Activated naive CD4-positive, alpha-beta T cell treated with anti-CD3 and anti-CD28 coated beads, Interleukin-2, amount 10 ng/mL, durations not matched to agents 7 days and 5 days (primary cell): ENCODE results near the gene RABL6.

ENCODE experiments used
- CTCF ChIA-PET: fragments of 350-600 bp; sonication (Branson Sonifier 250); formaldehyde crosslinking; loops from one replicate; lab custom pipeline; 2021; ENCODE audit warnings: antibody characterized with exemption; lab: Charles Lee
- DNase-seq: peaks from one replicate; pipeline ENCODE4 v3.0.0-alpha.2; 2020
- H3K27ac Mint-ChIP-seq: one replicate; pipeline ENCODE4 v1.8.0; 2021; ENCODE audit warnings: mild to moderate bottlenecking, moderate library complexity, mixed read lengths
- H3K27me3 Mint-ChIP-seq: one replicate; pipeline ENCODE4 v1.8.0; 2021; ENCODE audit warnings: mild to moderate bottlenecking, mixed read lengths
- H3K36me3 Mint-ChIP-seq: one replicate; pipeline ENCODE4 v1.8.0; 2021; ENCODE audit warnings: mixed read lengths
- H3K4me1 Mint-ChIP-seq: one replicate; pipeline ENCODE4 v1.8.0; 2021; ENCODE audit warnings: mixed read lengths
- H3K4me3 Mint-ChIP-seq: one replicate; pipeline ENCODE4 v1.8.0; 2021; ENCODE audit warnings: mild to moderate bottlenecking, moderate library complexity, mixed read lengths
- H3K9me3 Mint-ChIP-seq: one replicate; pipeline ENCODE4 v1.8.0; 2021; ENCODE audit warnings: mixed read lengths

Gene RABL6

DNA sequence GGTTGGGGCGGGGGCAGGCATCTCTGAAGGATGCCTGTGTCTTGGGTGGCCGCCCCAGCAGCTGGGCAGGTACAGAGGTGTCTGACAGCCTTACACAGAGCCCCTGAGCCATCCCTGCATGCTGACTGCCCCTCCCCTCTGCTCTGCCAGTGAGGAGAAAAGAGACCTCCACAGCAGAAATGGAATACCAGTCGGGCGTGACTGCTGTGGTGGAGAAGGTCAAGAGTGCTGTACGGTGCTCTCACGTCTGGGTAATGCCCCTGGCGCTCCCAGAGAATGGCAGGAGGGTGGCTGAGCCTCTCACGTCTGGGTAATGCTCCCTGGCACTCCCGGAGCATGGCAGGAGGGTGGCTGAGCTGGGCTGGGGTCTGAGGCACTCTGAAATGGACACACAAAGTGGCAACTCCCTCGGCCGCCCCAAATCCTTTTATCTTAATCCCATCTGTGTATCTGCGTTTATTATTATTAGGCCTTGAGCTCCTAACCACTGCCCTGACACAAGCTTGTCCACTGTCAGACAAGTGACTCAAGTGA is 2.5 kb upstream of the RABL6 start:
- H3K4me3 Mint-ChIP-seq: peak overlapping the region; percentile 54
- H3K36me3 Mint-ChIP-seq: peaks cover 14% of the 10 kb centered on the region
- peaks cover 50% of the 10 kb centered on the region for H3K4me1 Mint-ChIP-seq
- CTCF ChIA-PET: interaction anchor here (6.7 kb wide), 1 partner anchor 12 kb away, joined by 29 read pairs; no protein-coding TSS in a partner anchor
- H3K27me3 Mint-ChIP-seq: peaks cover 24% of the 10 kb centered on the region
- H3K27ac Mint-ChIP-seq: no peak overlapping the region
- no peak for DNase-seq
- no peaks in the 10 kb centered on the region for H3K9me3 Mint-ChIP-seq

DNA sequence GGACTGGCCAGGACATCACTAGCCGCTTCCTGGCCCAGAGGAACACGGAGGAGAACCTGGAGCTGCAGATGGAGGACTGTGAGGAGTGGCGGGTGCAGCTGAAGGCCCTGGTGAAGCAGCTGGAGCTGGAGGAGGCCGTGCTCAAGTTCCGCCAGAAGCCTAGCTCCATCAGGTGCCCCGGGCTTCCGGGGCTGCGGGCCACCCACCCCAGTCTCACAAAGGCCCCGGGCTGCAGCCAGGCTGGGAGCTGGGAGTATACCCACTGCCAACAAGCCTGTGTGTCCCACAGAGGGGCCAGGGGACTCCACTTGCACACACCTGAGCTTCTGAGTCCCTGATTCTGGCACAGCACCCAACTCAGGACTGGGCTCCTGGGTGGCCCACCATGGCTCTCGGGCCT is 1.7 kb upstream of the RABL6 start:
- H3K9me3 Mint-ChIP-seq: no peaks in the 10 kb centered on the region
- CTCF ChIA-PET: interaction anchor here (6.7 kb wide), 1 partner anchor 13 kb away, joined by 29 read pairs; no protein-coding TSS in a partner anchor
- peak overlapping the region; percentile 86 for H3K4me3 Mint-ChIP-seq

DNA sequence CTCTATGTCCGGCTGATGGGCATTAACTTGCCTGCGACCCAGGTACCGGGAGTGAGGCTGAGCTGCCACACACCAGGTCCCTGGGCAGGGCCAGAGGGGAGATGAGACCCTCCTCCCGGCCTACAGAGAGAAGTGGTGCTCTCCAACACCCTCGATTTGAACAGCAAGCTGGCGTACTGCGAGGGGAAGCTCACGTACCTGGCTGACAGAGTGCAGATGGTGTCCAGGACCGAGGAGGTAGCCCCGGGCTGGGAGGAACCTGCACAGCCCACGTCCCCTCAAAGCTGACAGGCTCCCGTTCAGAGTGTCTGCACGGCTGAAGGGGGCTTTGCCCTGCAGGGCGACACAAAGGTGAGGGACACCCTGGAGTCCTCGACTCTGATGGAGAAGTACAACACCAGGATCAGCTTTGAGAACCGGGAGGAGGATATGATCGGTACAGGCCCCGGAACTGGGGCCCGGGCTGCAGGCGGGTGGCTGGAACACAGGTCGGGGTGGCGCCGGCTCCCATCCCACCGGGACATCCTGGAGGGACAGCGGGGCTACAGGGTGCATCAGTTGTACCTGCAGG is 1.0 kb upstream of the RABL6 start:
- CTCF ChIA-PET: interaction anchor here (6.7 kb wide), 1 partner anchor 13 kb away, joined by 29 read pairs; no protein-coding TSS in a partner anchor
- Mint-ChIP-seq H3K27ac (peak overlapping the region; percentile 85), H3K9me3 (no peaks in the 10 kb centered on the region), H3K4me3 (peak overlapping the region; percentile 86), H3K4me1 (peaks cover 50% of the 10 kb centered on the region), H3K36me3 (peaks cover 17% of the 10 kb centered on the region), H3K27me3 (peaks cover 9% of the 10 kb centered on the region)
- DNase-seq: no peak

More for the DNA sequence above, 1.7 kb upstream of the RABL6 start:
- Mint-ChIP-seq H3K4me1 (peaks cover 50% of the 10 kb centered on the region), H3K36me3 (peaks cover 17% of the 10 kb centered on the region), H3K27me3 (peaks cover 16% of the 10 kb centered on the region), H3K27ac (no peak overlapping the region)
- no peak for DNase-seq

DNA sequence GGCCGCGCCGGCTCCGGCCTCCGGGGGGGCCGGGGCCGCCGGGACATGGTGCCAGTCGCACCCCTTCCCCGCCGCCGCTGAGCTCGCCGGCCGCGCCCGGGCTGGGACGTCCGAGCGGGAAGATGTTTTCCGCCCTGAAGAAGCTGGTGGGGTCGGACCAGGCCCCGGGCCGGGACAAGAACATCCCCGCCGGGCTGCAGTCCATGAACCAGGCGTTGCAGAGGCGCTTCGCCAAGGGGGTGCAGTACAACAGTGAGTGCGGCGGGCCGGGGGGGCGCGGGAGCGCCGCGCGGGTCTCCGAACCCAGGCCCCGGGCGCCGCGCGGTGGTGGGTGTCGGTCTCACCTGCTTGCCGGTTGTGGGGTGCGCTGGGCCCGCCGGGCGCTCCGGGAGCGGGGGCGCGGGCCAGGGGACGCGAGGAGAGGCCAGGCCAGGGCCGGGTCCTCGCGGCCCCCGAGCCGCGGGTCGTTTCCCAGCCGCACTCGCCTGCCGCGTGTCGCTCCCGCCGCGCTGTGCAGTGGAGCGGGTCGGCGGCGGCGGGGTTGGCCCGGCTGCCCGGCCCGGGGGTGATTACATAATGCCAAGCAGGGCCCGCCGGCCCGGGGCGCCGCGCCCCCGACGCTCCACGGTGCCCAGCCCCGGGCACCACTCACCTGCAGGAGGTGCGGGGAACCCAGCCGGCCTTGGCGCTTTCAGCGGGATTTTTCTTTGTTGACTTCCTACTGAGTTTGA is 492 bp downstream of the RABL6 start:
- CTCF ChIA-PET: interaction anchor here (1.3 to 6.7 kb wide), 3 partner anchors 15 to 34 kb away, joined by 3 to 29 read pairs (median 15); partner anchors contain the start of gene AJM1
- Mint-ChIP-seq H3K4me3 (peak overlapping the region; percentile 75), H3K4me1 (peaks cover 60% of the 10 kb centered on the region), H3K36me3 (peaks cover 24% of the 10 kb centered on the region), H3K9me3 (no peaks in the 10 kb centered on the region), H3K27me3 (no peaks in the 10 kb centered on the region), H3K27ac (peak overlapping the region; percentile 72)
- peak; percentile 60 for DNase-seq

DNA sequence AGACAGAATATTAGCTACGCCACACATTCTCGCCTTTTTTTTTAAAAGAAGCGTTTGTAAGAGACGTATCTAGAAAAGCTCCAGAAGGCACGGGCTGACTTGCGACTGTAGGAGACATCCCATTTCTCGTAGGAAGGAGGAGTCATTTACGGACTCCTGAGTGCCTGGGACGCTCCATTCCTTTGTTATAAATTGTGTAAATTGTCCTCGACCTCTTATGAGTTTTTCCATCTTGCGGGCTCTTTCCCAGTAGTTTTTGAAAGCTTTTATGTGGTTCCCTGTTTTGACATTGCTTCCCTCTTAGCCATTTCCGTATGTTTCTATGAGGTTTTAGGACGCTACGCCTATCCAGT is 1.0 kb downstream of the RABL6 start:
- Mint-ChIP-seq H3K9me3 (no peaks in the 10 kb centered on the region), H3K4me3 (peak overlapping the region; percentile 66), H3K27me3 (no peaks in the 10 kb centered on the region), H3K4me1 (peaks cover 65% of the 10 kb centered on the region), H3K27ac (peak overlapping the region; percentile 50), H3K36me3 (peaks cover 29% of the 10 kb centered on the region)
- no peak for DNase-seq
- CTCF ChIA-PET: interaction anchor here (0.8 to 6.7 kb wide), 4 partner anchors 15 to 246 kb away, joined by 3 to 29 read pairs (median 9); partner anchors contain the start of gene AJM1

DNA sequence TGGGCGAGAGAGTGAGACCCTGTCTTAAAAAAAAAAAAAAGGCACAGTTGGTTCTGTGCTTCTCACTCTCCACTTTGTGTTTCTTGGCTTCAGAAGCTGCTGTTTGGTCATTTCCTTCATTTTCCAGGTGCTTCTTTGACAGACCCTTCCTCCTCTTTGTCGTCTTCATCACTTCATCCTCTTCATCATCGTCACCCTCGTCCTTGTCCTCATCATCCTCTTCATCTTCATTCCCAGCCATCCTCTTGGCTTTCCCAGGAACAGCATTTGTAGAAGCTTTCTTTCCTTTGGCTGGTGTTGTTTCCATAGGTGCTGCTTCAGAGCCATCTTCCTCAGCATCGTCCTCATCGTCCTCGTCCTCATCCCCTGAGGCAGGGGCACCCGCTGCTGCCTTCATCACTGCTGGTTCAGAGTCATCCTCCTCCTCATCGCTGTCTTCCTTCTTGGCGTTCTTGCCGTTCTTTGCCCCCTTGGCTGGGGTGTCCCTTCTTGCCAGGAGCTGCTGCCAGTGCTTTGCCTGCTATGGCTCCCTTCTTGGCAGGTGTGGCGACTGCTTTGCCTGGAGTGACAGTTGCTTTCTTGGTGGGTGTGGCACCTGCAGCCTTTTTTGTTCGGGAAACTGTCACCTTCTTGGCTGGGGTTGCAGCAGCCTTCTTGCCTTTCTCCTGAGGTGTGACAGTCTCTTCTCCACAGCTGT is 7.1 kb downstream of the RABL6 start:
- H3K9me3 Mint-ChIP-seq: no peaks in the 10 kb centered on the region

DNA sequence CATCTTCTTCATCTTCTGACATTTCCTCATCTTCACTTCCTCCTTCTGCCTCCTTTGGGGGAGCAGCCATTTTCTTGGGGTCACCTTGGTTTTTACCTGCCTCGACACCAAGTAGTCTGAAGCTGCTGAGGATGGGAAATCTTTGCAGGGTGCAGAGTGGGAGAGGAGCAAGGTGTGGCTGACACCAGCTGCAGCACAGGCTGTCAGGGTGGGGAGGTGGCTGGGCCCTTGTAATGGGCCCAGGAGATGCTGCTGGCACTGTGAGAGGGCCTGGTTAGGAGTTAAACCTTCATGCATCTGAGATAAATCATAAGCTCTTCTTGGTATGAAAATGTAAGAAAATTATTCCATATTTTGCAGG is 7.7 kb downstream of the RABL6 start:
- DNase-seq: no peak
- Mint-ChIP-seq H3K36me3 (peaks cover 37% of the 10 kb centered on the region), H3K4me3 (no peak overlapping the region), H3K27ac (peak overlapping the region; percentile 45), H3K4me1 (peaks cover 41% of the 10 kb centered on the region), H3K27me3 (no peaks in the 10 kb centered on the region), H3K9me3 (no peaks in the 10 kb centered on the region)
- CTCF ChIA-PET: interaction anchor here (0.6 to 1.3 kb wide), 2 partner anchors 182 to 220 kb away, joined by 3 to 4 read pairs; no protein-coding TSS in a partner anchor

More for the DNA sequence above, 7.1 kb downstream of the RABL6 start:
- H3K36me3 Mint-ChIP-seq: peaks cover 41% of the 10 kb centered on the region
- no peak for DNase-seq
- peaks cover 47% of the 10 kb centered on the region for H3K4me1 Mint-ChIP-seq
- no peaks in the 10 kb centered on the region for H3K27me3 Mint-ChIP-seq
- H3K4me3 Mint-ChIP-seq: no peak overlapping the region
- peak overlapping the region; percentile 45 for H3K27ac Mint-ChIP-seq
- CTCF ChIA-PET: interaction anchor here (1.2 to 1.3 kb wide), 2 partner anchors 27 to 220 kb away, joined by 3 to 4 read pairs; no protein-coding TSS in a partner anchor

DNA sequence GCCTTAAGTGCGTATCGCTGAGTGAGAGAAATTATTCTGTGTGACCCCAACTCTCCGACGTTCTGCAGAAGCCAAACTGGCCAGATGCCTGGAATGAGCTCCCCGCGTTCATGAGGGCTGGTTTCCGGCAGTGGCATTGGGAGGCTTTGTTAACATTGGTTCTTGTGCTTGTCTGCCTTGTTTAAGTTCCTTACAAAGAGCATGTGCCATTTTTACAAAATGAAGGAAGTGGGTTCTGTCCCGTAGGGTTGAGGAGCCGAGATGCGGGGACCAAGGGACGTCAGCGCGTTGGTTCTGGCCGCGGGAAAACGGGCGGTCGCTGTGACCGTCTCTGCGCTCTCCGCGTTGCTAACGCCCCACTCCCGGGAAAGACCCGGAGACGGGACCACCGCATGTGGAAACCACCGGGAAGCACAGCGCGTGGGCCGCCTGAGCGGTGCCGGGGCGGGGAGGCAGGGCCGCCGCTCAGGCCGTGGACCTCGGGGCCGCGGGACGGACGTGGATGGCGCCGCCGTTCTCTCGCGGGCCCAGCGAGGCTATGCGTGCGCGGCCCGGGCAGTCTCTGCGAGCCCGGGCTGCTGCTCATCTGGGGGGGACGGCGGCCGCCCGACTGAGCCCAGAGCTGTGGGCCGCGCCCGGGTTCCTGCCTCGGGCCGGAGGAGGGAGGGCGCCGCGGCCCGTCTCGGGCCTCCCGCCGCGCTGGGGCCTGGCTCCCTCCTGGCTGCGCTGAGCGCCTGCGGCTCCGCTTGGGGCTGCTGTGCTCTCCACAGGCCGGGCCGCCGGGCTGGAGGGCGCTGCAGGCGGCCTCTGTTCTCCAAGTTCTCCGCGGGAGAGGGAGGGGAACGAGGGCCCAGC is 13.4 kb downstream of the RABL6 start:
- no peak for DNase-seq
- Mint-ChIP-seq H3K36me3 (peaks cover 16% of the 10 kb centered on the region), H3K4me1 (peaks cover 6% of the 10 kb centered on the region), H3K27me3 (peaks cover 3% of the 10 kb centered on the region), H3K27ac (no peak overlapping the region), H3K9me3 (no peaks in the 10 kb centered on the region), H3K4me3 (no peak overlapping the region)
- CTCF ChIA-PET: interaction anchor here (1.7 kb wide), 1 partner anchor 21 kb away, joined by 5 read pairs; the partner anchor contains the start of gene AJM1

DNA sequence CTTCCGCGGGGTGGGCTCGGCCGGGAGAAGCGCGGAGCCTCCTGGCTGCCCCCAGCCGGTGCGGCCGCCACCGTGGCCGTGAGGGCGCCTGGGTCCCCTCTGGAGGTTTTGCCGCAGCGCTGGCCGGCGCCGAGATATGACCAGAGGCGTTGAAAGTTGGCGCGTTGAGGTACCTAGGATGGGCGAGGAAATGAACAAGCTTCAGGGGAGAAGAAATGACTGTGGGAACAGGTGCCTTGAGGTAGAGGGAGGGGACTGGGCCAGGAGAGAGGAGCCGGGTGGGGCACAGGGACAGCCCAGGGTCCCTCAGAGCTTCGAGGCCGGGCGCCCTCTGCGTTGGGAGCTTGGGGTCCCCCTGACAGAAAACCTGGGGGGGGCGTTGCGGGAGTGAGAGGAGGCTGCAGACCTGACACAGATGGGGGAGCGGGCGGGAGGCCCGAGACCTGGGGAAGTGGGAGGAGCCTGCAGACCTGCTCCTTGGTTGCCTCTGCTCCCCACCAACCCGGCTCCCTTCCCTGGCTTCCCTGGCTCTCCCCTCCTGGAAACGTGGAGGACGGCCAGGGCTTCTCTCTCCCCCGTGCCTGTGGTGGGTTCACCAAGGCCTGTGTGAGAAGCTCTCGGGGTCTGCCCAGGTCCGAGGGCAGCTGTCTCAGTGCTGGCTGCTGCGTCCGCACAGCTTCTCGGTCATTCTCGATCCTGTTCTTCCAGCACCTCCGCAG is 14.2 kb downstream of the RABL6 start:
- H3K36me3 Mint-ChIP-seq: peaks cover 12% of the 10 kb centered on the region
- H3K27ac Mint-ChIP-seq: no peak overlapping the region
- CTCF ChIA-PET: interaction anchor here (1.6 kb wide), 1 partner anchor 20 kb away, joined by 7 read pairs; the partner anchor contains the start of gene AJM1
- no peak overlapping the region for H3K4me3 Mint-ChIP-seq
- H3K9me3 Mint-ChIP-seq: no peaks in the 10 kb centered on the region
- H3K27me3 Mint-ChIP-seq: peaks cover 3% of the 10 kb centered on the region
- peaks cover 6% of the 10 kb centered on the region for H3K4me1 Mint-ChIP-seq
- DNase-seq: no peak

DNA sequence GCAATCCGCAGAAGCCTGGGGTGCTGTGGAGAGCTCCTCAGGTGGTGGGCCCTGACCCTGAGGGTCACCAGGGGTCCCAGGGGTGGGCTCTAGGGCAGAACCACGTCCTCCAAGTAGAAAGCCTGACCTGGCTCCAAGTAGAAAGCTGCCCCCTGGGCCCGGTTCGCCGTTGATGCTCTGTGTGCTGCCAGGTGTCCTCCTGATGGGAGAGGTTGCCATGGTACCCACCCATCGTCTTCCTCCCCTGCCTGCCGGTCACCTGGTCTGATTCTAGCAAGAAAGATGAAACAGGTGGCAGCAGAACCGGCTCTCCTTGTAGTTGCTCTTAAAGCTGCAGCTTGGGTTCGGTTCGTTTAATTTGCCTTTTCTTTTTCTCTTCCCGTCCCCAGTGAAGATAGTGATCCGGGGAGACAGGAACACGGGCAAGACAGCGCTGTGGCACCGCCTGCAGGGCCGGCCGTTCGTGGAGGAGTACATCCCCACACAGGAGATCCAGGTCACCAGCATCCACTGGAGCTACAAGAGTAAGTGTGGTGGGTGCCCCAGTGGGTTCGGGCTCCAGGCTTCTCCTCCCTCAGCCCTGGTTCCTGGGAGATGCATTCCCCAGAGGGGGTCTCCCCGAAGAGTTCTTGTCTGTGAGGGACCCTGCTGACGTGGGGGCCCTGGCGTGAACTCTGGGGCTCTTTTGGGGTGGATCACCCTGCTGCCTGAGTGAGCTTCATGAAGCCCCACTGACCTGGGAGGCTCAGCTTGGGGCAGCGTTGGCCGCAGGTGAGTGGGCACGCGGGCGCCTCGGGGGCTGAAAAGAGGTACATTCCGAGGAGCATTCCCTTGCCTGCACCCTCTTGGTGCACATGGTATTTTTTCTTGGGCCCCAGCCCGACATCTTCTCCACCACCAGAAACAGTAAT is 15.6 kb downstream of the RABL6 start:
- Mint-ChIP-seq H3K27me3 (peaks cover 3% of the 10 kb centered on the region), H3K4me1 (peaks cover 6% of the 10 kb centered on the region), H3K4me3 (no peak overlapping the region), H3K36me3 (peaks cover 9% of the 10 kb centered on the region), H3K27ac (no peak overlapping the region), H3K9me3 (no peaks in the 10 kb centered on the region)
- CTCF ChIA-PET: interaction anchor here (1.6 kb wide), 1 partner anchor 19 kb away, joined by 7 read pairs; the partner anchor contains the start of gene AJM1
- DNase-seq: no peak

DNA sequence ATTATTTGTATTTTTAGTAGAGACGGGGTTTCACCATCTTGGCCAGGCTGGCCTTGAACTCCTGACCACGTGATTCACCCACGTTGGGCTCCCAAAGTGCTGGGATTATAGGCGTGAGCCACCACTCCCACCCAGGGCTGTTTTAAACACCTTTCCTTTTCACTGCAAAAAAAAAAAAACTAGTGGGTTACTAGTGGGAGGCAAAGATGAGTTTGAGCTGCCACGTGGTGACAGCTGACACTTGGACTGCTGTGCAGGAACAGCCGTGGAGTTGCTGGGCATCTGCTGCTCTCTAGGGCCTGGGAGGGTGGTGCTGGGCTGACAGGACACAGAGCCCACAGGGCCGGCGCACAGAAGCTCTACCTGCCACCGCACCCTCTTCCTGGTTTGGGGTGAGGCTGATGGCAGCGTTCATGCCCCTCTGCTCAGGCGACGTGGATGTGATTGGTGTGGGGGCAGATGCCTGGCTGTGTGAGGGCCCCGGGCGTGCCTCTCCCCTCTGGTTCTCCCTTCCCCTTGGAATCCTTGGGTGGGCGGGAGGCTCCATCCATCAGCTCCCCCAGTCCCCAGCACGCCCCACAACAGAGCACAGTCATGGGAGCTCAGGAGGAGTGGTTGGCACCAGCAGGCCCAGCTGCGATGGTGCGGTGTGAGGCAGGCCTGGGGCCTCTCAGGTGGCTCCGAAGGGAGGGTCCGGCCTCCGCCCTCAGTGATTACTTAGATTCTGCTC is 16.9 kb downstream of the RABL6 start:
- CTCF ChIA-PET: no interaction called here
- Mint-ChIP-seq H3K27ac (no peak overlapping the region), H3K4me1 (peaks cover 6% of the 10 kb centered on the region), H3K27me3 (peaks cover 3% of the 10 kb centered on the region), H3K36me3 (peaks cover 21% of the 10 kb centered on the region), H3K9me3 (no peaks in the 10 kb centered on the region), H3K4me3 (no peak overlapping the region)
- no peak for DNase-seq
